Endothelial cell of umbilical vein (primary cell): ENCODE data around the gene PDCD11. TPM values are rescaled to one million over a fixed set of nuclear protein-coding genes. Genes with fewer than 3 reads are reported as not detected.

Source experiments
- BruUV-seq: library from RNA; stranded (reverse); fragments of 400-500 nt; replicated peaks from 2 replicates; lab custom pipeline; 2021; lab: Mats Ljungman, UMichigan
- CTCF ChIA-PET: fragments of 300-600, 350-600 bp; sonication (Branson Sonifier 250); formaldehyde crosslinking; loops from one replicate; lab custom pipeline; 2021; ENCODE audit warnings: antibody characterized with exemption, inconsistent platforms; lab: Charles Lee
- POLR2A ChIA-PET: fragments of 300-600, 350-600 bp; sonication (Branson Sonifier 250); formaldehyde crosslinking; loops from one replicate; lab custom pipeline; 2021; ENCODE audit warnings: antibody characterized with exemption, inconsistent platforms; lab: Charles Lee
- DNase-seq: peaks from one replicate; pipeline ENCODE4 v3.0.0-alpha.2; 2011; ENCODE audit warnings: low read depth, low spot score
- FAIRE-seq: peaks from 2 replicates; lab custom pipeline; 2011; peaks lifted over from hg19 to GRCh38; lab: Jason Lieb, UNC
- H2AFZ ChIP-seq: 2 replicates; pipeline ENCODE4 v1.6.0; 2012; ENCODE audit warnings: low read depth, low read length, control low read depth, inconsistent platforms
- H3K27ac ChIP-seq: 2 replicates; pipeline ENCODE4 v1.5.1; 2011; ENCODE audit warnings: low read depth, mild to moderate bottlenecking, control low read depth, low read length, moderate library complexity; ENCODE audit not compliant: insufficient read depth
- H3K27me3 ChIP-seq, 2 experiments: 2 replicates each; pipeline versions ENCODE4 v1.6.0 to v1.6.1; 2011; ENCODE audit warnings: low read length in 2 of 2, mixed read lengths in 1 of 2; ENCODE audit not compliant: control insufficient read depth in 2 of 2, insufficient read depth in 2 of 2
- H3K36me3 ChIP-seq, 2 experiments: 2 replicates in 1 of 2; 3 replicates in 1 of 2; pipeline ENCODE4 v1.5.1; 2011; ENCODE audit warnings: low read length in 2 of 2, mild to moderate bottlenecking in 1 of 2, moderate library complexity in 1 of 2; ENCODE audit not compliant: control insufficient read depth in 2 of 2, insufficient read depth in 2 of 2; ENCODE audit errors: extremely low read depth in 1 of 2
- H3K4me1 ChIP-seq: 3 replicates; pipeline ENCODE4 v1.5.1; 2011; ENCODE audit warnings: mild to moderate bottlenecking, low read length; ENCODE audit not compliant: control insufficient read depth, insufficient read depth; ENCODE audit errors: extremely low read depth
- H3K4me2 ChIP-seq: 2 replicates; pipeline ENCODE4 v1.6.1; 2011; ENCODE audit warnings: low read length, control low read depth, mixed read lengths; ENCODE audit not compliant: insufficient read depth
- H3K4me3 ChIP-seq, 3 experiments: fragments of 200-600 bp in 1 of 3; sonication (generic), shearing (Covaris generic) in 1 of 3; replicated peaks in 1 of 3; 2 replicates each; pipeline ENCODE4 v1.5.1; 2011 to 2016; ENCODE audit warnings: control low read depth in 3 of 3, low read length in 3 of 3, mild to moderate bottlenecking in 2 of 3, inconsistent platforms in 1 of 3, low read depth in 1 of 3, moderate library complexity in 1 of 3; ENCODE audit not compliant: insufficient read depth in 1 of 3
- H3K79me2 ChIP-seq: 2 replicates; pipeline ENCODE4 v1.6.0; 2012; ENCODE audit warnings: low read length, inconsistent platforms; ENCODE audit not compliant: control insufficient read depth, insufficient read depth
- H3K9ac ChIP-seq: replicated peaks from 2 replicates; pipeline ENCODE3; 2011; ENCODE audit warnings: low read length, control low read depth; ENCODE audit not compliant: insufficient read depth; ENCODE audit errors: extremely low read depth
- H3K9me1 ChIP-seq: replicated peaks from 3 replicates; pipeline ENCODE4 v1.6.0; 2011; ENCODE audit warnings: mild to moderate bottlenecking, low read length; ENCODE audit not compliant: control insufficient read depth, insufficient read depth; ENCODE audit errors: extremely low read depth
- H3K9me3 ChIP-seq: replicated peaks from 2 replicates; pipeline ENCODE4 v1.5.1; 2012; ENCODE audit warnings: low read length, inconsistent platforms; ENCODE audit not compliant: control insufficient read depth, insufficient read depth
- H4K20me1 ChIP-seq: replicated peaks from 2 replicates; pipeline ENCODE3; 2011; ENCODE audit warnings: mild to moderate bottlenecking, low read length; ENCODE audit not compliant: control insufficient read depth, insufficient read depth; ENCODE audit errors: extremely low read depth
- FOS ChIP-seq: IDR thresholded peaks from 2 replicates; pipeline ENCODE4 v1.6.1; 2011; ENCODE audit warnings: mild to moderate bottlenecking, low read length, moderate library complexity, borderline replicate concordance; ENCODE audit not compliant: insufficient read depth
- GATA2 ChIP-seq: IDR thresholded peaks from 2 replicates; pipeline ENCODE4 v1.7.0; 2011; ENCODE audit warnings: low read depth, mild to moderate bottlenecking, moderate library complexity, mixed read lengths, low read length; ENCODE audit not compliant: insufficient read length, insufficient read depth
- JUN ChIP-seq: IDR thresholded peaks from 2 replicates; pipeline ENCODE4 v1.6.1; 2011; ENCODE audit warnings: borderline replicate concordance, low read depth; ENCODE audit not compliant: insufficient read length, insufficient read depth
- MYC ChIP-seq: IDR thresholded peaks from one replicate; pipeline ENCODE4 v1.6.1; 2011; ENCODE audit warnings: mild to moderate bottlenecking, low read depth, low read length
- POLR2A ChIP-seq: IDR thresholded peaks from 2 replicates; pipeline ENCODE4 v1.6.1; 2012; ENCODE audit warnings: low read depth, mild to moderate bottlenecking, control low read depth, low read length
- dilution Hi-C: fragments of 300-500 bp; cut with MboI; formaldehyde crosslinking; loops from one replicate; pipeline ENCODE4 v1.15.0; 2019; ENCODE audit warnings: low sequenced_read_pairs; ENCODE audit not compliant: extremely low pct_ligation_motif_present
- intact Hi-C: fragments of 100-400 bp; cut with micrococcal nuclease; formaldehyde crosslinking; loops from one replicate; pipeline ENCODE4 v1.10.0; 2022
- polyA plus RNA-seq, 4 experiments: library from polyadenylated mRNA; depleted of rRNA in 3 of 4; stranded (reverse) in 3 of 4; unstranded in 1 of 4; fragments of >200 nt; gene quantifications; 2 replicates each; pipeline versions ENCODE4 v1.2.1 to v1.2.3, GENCODE V29; 2011 to 2012; ENCODE audit warnings: missing spikeins in 1 of 4
- total RNA-seq: library from RNA; stranded (reverse); gene quantifications from 2 replicates; pipeline ENCODE4 v1.2.3, GENCODE V29; 2021
- TF ChIP-seq, protein P1 (sequence below), 2 donors: IDR thresholded peaks; 1 replicate in 1 of 2; 2 replicates in 1 of 2; pipeline ENCODE4 v1.5.1; 2011; ENCODE audit warnings: low read length in 2 of 2, mild to moderate bottlenecking in 2 of 2, moderate library complexity in 2 of 2, control low read depth in 1 of 2, inconsistent platforms in 1 of 2, low read depth in 1 of 2; ENCODE audit not compliant: insufficient read depth in 1 of 2; ENCODE audit errors: extremely low read depth in 1 of 2
- TF ChIP-seq, protein P2 (sequence below): IDR thresholded peaks from 2 replicates; pipeline ENCODE4 v1.6.1; 2011; ENCODE audit not compliant: insufficient read depth, insufficient read length

Gene PDCD11
- total and polyA plus RNA-seq, 2 donors (not counting 3 experiments of a cell fraction or from before 2014, with no cell fraction given): 12.6 to 52.7 TPM

DNA sequence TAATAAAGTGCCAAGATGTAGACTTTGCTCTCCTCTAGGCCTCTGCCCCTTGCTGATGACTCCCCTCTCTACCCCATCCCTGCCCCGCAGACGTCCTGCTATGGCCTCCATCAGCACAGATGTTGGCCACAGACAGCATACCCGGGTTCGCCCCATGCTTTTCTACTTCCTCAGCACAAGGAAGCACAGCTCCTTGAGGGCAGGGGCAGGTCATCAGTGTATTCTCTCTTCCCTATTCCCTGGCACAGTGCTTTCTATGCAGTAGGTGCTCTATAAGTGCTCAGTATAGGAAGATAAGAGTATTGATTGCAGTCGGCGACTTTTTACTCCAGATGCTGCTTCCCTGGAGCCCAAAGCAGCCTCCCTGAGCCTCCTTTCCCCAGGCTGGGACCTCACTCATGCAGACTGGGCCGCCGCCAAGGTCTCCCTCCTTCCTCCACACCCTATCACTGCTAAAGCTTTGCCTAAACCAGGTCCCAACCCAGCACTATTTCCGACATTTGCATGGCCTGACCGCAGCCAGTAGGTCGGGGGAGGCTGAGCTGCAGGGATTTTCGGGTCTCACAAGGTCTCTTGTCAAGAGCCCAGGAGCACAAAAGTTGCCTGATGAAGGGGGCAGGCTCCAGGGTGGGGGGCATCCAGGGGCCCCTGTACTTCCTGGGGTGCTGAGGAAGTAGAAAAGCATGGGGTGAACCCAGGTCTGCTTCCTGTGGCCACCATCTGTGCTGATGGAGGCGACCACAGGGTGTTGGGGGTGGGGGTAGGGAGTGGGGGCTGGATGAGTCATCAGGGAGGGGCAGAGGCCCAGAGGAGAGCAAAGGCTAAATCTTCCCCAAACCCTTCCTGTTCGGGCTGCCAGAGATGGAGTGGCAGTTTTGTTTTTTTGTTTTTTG is 74.6 kb downstream of the PDCD11 start:
- FAIRE-seq: no peak
- DNase-seq: no peak
- Histone ChIP-seq H3K9me3 (no peaks in the 10 kb centered on the region), H4K20me1 (no peaks in the 10 kb centered on the region), H3K9me1 (no peaks in the 10 kb centered on the region), H3K36me3 (no peaks in the 10 kb centered on the region), H2AFZ (no peak overlapping the region), H3K27ac (no peak overlapping the region), H3K9ac (no peak overlapping the region), H3K27me3 (peaks cover 1 to 6% of the 10 kb centered on the region in 2 experiments), H3K4me2 (no peak overlapping the region), H3K4me1 (no peaks in the 10 kb centered on the region), H3K4me3 (no peak overlapping the region), H3K79me2 (no peaks in the 10 kb centered on the region)
- intact Hi-C loops (no loop called here), dilution Hi-C loops (no loop called here)
- BruUV-seq: no TSS peak
- POLR2A ChIA-PET: no interaction called here
- TF ChIP-seq GATA2 (no peak), JUN (no peak), FOS (no peak), POLR2A (no peak), MYC (no peak)
- TF ChIP-seq, protein P1, sequence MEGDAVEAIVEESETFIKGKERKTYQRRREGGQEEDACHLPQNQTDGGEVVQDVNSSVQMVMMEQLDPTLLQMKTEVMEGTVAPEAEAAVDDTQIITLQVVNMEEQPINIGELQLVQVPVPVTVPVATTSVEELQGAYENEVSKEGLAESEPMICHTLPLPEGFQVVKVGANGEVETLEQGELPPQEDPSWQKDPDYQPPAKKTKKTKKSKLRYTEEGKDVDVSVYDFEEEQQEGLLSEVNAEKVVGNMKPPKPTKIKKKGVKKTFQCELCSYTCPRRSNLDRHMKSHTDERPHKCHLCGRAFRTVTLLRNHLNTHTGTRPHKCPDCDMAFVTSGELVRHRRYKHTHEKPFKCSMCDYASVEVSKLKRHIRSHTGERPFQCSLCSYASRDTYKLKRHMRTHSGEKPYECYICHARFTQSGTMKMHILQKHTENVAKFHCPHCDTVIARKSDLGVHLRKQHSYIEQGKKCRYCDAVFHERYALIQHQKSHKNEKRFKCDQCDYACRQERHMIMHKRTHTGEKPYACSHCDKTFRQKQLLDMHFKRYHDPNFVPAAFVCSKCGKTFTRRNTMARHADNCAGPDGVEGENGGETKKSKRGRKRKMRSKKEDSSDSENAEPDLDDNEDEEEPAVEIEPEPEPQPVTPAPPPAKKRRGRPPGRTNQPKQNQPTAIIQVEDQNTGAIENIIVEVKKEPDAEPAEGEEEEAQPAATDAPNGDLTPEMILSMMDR (IDR thresholded peaks at IDR 0.05; ENCODE audit: extremely low read depth in 1 of 2, insufficient read depth in 1 of 2, low read depth in 1 of 2, low read length in 2 of 2): no peak
- TF ChIP-seq, protein P2, sequence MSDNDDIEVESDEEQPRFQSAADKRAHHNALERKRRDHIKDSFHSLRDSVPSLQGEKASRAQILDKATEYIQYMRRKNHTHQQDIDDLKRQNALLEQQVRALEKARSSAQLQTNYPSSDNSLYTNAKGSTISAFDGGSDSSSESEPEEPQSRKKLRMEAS: no peak
- CTCF ChIA-PET: no interaction called here
